HG02852 (cell line): ENCODE results near the gene LITAF.
"Not testable (repeated sequence)": the region's sequence is repeated elsewhere in the genome, so short reads cannot be mapped to it uniquely, and the experiment has no call there.

Experiments used
- ATAC-seq: cut with Tn5 transposase; IDR thresholded peaks from one replicate; pipeline ENCODE4 v1.9.1; 2021; ENCODE audit warnings: mild to moderate bottlenecking, moderate library complexity; ENCODE audit not compliant: unreplicated experiment

LITAF gene

DNA sequence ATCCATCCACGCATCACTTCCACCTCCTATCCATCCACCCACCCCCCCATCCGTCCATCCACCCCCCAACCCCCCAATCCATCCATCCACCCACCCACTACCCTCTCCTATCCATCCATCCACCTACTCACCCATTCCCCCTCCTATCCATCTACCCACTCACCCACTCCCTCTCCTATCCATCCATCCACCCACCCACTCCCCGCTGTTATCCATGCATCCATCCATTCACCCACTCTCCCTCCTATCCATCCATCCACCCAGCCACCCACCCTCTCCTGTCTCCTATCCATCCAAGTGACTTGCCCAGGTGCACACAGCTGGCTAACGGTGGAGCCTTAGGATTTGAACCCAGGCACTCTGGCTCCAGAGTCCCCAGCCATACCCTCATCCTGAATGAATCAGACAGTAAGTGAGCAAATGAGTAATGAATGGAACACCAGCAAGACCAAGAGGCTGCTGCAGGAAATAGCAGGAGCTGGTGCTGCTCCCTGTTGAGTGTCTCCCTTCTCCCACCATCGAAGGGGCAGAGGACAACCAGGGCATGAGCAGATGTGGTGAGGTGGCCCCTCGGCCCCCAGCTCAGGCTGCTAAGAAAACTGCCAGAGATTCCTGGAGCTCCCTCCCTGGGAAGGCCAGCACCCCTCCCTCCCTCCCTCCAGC lies 62.5 kb downstream of the LITAF start:
- no peak for ATAC-seq

DNA sequence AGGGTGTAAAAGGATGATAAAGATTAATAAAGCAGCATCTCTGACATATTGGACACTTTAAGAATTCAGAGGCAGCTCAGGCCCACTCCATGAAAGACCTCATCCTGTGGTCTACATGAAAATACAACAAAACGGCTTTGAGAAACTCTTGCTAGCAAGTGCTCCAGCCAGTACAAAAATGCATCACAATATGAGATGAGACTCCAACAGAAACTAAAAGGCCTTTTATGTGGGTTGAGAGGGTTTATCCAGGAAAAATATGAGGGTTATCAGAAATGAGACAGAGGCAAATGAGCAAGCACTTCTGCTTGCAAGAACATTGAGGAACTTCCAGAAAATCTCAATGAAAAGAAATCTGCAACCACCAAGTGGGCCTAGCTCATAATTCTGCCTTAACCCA lies 65.7 kb downstream of the LITAF start:
- no peak for ATAC-seq

DNA sequence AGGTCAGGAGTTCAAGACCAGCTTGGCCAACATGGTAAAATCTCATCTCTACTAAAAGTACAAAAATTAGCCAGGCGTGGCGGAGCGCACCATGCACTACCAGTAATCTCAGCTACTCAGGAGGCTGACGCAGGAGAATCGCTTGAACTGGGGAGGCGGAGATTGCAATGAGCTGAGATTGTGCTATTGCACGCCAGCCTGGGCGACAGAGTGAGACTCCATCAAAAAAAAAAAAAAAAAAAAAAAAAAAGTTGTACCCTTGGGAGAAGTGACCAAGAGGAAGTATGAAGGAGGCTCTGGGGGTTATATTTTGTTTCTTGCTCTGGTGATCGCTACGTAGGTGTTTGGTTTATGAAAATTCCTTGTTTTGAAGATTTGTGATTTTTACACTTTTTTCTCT lies 66.3 kb downstream of the LITAF start:
- ATAC-seq: no peak

DNA sequence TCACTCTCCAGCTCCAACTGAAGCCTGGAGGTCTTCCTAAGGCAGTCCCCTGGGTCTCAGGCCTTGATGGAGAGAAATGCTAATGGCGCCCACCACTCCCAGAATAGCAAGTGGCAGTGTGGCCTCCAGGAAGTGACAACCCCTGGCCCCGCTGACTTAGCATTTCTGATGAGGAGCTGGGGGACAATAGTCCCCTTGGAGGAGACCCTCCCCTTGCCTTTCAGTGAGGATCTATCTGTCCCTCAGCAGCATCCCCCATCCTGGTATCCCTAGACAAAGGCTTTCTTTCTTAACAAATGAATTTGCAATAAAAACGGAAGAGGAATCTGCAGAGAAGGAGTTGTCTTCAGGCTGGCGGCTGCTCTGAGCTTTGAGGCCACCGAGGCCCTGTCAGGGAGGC lies 68.8 kb downstream of the LITAF start:
- no peak for ATAC-seq

DNA sequence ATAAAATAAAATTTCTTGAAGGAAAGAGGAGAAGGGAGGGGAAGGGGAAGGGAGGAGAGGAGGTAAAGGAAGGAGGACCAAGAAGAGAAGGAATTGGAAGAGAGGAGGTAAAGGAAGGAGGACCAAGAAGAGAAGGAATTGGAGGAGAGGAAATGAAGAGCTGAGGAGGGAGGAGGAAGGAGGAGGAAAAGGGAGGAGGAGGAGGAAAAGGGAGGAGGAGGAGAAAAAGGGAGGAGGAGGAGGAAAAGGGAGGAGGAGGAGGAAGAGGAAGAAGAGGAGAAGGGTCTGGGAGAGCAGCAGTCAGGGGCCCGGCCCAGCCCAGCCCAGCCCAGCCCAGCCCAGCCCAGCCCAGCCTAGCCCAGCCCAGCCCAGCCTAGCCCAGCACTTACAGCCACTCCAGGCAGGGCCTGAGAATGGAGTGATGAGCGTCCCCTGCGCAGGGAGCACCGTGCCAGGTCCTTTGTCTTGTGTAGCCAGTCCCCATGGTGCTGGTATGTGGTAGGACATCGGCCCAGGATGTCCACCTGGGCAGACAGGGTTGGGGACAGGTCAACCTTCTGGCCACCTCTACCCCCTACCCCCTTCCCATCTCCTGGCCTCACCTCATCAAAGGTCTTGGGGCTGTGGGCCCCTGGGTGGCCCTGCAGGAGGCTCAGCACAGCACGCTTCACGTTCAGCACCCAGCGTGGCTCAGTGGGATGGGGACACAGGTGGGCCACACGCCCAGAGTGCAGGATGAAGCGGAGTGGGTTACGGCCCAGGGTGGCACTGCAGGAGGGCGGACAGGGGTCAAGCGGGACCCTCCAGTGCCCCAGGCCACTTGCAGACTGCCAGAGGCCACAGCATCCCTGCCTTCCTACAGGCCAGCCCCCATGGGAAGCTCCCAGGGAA lies 70.9 kb downstream of the LITAF start:
- ATAC-seq: no peak

DNA sequence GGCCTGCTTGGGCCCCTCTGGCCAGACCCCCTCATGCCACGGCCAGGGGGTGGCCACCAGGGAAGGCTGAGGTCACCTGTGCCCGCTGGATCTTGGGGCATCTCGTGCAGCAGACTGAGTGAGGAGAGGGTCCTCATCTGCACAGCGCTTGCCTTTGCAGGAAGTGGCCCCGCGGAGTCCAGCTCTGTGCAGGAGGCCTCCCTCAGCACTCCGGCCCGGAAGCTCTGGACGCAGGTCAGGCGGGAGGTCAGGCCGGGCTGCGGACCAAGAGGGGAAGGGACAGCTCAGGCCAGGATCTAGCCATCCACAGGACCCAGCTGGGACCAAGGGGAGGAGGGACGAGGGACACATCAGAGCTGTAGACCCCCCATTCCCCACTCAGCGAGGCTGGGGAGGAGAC lies 72.4 kb downstream of the LITAF start:
- no peak for ATAC-seq

DNA sequence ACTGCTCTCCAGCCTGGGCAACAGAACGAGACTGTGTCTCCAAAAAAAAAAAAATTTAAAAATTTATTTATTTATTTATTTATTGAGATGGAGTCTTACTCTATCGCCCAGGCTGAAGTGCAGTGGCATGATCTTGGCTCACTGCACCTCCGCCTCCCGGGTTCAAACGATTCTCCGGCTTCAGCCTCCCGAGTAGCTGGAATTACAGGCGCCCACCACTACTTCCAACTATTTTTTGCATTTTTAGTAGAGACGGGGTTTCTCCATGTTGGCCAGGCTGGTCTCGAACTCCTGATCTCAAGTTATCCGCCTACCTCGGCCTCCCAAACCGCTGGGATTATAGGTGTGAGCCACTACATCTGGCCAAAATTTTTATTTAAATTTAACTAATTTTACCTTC lies 73.4 kb downstream of the LITAF start:
- not testable (repeated sequence) for ATAC-seq

DNA sequence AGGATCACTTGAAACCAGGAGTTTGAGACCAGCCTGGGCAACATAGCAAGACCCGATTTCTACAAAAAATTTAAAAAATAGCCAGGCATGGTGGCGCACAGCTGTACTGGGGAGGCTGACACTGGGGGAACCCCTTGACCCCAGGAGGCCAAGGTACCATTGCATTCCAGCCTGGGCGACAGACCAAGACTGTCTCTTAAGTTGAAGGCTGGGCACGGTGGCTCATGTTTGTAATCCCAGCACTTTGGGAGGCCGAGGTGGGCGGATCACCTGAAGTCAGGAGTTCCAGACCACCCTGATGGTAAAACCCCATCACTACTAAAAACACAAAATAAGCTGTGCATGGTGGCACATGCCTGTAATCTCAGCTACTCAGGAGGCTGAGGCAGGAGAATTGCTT lies 74.9 kb downstream of the LITAF start:
- no peak for ATAC-seq

DNA sequence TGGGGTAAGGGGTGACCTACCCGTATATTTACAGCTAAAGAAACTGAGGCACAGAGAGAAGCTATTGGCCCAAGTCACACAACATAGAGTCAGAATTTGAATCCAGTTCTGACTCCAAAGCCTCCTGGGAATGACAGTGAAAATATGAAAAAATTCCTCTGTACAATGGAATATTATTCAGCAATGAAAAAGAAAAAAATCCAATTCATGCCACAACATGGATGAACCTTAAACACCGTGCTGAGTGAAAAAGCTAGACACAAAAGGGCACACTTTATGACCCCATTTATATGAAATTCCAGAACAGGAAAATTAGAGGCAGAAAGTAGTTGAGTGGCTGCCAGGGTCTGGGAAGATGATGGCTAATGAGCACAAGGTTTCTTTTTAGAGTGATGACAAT lies 75.4 kb downstream of the LITAF start:
- ATAC-seq: no peak

DNA sequence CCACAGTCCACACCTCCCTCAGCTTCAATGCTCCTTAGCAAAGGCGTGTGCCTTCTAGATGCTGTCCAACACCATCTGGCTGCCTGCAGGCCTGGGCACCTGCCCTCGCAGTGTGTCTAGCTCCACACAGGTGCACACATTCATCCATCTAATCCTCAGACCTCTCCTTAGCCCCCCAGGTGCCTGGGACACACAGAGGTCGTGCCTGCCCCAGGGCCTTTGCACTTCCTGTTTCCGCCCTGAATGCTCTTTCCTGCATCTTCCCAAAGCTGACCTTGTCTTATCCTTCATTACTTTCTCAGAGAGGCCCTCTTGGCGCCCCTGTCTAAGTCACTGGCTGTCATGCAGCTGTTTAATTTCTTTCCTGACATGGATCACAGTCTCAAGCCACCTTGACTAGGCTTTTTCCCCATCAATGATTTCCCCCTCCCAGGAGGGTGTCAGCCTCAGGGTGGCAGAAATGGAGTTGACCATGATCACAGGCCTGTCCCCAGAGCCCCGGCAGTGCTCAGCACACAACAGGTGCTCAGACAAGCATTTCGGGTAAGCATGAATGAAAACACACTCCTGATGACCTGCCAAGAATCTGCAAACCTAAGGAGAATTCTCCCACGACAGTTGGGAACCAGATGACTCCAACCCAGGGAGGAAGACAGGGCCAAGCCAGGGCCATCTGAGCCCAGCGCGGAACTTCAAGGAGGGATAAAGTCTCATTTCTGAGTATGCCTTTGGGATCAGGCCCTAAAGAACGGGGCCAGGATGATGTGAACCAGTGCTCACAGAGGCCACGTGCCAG lies 76.3 kb downstream of the LITAF start:
- ATAC-seq: no peak

DNA sequence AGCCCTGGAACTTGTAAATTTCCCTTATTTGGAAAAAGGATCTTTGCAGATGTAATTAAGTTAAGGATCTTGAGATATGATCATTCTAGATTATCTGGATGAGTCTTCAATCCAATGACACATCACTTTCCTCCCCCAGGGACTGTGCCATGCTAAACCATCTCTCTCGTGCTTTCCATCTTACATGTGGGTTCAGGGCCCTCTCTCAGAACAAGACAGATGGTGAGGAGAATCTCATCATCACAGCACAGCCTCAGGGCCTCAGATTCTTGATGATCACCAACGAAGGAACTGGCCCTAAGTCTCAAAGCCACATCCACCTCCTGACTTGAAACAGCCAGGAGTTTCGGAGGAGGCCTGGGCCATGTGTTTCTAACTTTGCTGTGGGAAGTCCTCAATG lies 78.7 kb downstream of the LITAF start:
- ATAC-seq: no peak

DNA sequence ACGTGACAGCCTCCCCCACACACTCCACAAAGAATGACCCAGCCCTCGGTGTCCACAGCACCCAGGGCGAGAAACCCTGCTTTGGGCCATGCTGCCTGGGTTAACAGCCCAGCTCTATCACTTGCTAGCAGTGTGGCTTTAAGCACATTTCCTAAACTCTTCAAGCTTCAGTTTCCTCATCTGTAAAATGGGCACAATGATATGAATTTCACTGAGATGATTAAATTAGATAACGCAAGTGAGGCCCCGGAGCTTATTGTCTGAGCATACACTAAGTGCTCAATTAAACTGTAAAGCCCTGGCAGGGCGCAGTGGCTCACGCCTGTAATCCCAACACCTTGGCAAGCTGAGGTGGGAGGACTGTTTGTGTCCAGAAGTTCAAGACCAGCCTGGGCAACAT lies 79.4 kb downstream of the LITAF start:
- ATAC-seq: no peak

DNA sequence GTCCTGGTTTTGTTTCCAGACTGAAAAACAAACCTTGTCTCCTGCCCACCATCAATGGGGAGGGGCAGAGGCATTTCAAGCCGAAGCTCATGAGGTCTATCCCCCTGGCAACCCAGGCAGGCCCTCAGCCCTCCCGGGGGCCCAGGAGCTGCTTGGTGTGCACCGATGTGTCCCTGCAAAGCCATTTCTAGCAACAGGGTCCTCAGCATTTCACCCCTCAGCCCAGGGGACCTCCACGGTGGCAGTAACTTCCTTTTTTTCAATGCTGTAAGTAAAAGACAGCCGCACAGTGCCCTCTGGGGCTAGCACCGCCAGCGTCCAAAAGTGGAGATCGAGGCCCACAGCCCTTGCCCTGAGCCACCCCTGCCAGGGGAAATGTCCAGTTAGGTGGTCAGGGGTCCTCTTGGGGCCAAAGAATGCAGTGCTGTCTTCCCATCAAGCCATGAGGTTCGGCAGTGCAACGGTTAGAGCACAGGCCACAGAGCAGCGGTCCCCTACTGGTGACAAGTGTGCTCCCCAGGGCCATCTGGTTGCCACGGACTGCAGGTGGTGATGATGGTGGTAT lies 79.9 kb downstream of the LITAF start:
- ATAC-seq: no peak

DNA sequence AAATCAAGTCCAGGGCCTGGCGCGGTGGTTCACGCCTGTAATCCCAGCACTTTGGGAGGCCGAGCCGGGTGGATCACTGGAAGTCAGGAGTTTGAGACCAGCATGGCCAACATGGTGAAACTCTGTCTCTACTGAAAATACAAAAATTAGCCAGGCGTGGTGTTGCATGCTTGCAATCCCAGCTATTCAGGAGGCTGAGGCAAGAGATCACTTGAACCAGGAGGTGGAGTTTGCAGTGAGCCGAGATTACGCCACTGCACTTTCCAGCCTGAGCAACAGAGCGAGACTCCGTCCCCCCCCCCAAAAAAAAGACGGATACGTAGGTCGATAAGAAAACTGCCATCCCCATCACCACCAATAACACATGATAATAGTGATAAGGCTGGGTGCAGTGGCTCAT lies 82.5 kb downstream of the LITAF start:
- not testable (repeated sequence) for ATAC-seq

DNA sequence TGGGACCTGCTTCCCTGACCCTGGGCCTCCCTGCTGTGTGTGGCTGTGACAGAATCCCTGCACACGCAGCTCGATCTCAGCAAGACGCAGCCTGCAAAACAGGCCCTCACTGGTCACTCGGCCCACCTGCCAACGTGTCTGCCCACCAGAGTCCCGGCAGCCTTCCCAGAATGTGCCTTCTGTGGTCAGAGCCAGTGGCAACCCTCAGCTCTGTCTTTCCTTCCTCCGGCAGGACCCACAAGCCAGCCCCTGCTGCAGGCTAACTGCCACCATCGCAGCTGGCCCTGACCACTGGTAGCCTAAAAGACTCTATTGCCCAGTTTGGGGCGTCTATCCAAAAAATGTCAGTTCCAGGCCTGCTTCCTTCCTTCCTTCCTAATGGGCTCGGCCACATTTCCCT lies 83.2 kb downstream of the LITAF start:
- no peak for ATAC-seq

DNA sequence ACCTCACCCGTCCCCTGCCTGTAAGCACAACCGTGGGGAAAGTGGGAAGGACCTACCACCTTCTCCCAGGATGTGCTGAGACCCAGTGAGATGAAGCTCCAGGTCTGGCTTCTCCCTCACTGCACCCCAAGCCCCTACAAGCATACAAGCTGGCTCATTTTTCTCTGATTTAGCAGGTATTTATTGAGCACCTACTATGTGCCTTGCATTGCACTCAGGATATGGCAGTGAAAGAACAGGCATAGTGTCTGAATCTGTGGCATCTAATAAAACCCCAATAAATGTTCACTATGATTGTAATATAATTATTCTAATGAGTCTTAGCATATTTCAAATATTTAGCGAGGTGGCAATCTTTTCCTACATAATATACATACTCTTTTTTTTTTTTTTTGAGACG lies 84.5 kb downstream of the LITAF start:
- ATAC-seq: no peak

DNA sequence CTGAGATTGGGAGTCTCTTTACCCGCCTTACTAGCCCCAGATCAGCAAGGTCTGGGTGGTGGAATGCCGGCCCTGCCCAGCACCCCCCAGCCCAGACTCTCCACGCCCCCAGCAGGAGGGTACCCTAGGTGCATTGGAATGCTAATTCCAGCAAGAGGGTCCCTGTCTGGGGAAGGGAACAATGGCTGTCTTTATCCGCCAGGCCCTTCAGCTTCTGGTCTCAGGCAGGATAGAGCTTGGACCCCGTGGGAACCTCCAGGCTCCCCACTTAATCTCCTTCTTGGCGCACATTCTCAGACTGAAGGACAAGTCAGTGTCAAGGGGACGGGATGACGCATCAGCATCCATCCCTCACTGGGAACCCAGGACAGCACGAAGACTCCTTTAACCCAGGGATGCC lies 85.1 kb downstream of the LITAF start:
- no peak for ATAC-seq

DNA sequence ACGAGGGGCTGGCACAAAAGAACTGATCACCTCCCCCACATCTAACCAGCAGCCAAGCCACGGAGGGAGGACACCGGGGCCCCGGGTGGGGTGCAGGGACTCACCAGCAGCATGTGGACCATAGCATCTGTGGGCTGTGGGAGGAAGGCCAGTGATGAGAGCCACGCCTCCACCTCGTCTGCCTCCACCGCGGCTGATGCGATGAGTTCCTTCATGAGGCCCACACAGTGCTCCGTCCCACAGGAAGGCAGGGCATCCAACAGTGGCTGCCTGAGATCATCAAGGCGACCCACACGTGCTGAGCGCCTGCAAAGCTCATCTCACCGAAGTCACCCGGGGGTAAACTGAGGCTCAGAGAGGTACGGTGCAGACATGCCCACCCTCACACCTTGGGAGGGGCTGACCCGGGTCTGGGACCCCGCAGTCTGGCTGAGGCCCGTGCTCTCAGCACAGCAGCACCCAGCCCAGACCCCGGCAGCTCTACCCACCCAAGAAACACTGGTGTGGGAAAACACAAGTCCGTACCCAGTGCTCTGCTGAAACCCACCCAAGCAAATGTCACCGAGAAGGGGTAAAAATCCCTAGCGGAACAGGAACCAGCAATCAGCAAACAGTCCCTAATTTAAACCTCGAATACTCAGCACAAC lies 85.9 kb downstream of the LITAF start:
- ATAC-seq: no peak

DNA sequence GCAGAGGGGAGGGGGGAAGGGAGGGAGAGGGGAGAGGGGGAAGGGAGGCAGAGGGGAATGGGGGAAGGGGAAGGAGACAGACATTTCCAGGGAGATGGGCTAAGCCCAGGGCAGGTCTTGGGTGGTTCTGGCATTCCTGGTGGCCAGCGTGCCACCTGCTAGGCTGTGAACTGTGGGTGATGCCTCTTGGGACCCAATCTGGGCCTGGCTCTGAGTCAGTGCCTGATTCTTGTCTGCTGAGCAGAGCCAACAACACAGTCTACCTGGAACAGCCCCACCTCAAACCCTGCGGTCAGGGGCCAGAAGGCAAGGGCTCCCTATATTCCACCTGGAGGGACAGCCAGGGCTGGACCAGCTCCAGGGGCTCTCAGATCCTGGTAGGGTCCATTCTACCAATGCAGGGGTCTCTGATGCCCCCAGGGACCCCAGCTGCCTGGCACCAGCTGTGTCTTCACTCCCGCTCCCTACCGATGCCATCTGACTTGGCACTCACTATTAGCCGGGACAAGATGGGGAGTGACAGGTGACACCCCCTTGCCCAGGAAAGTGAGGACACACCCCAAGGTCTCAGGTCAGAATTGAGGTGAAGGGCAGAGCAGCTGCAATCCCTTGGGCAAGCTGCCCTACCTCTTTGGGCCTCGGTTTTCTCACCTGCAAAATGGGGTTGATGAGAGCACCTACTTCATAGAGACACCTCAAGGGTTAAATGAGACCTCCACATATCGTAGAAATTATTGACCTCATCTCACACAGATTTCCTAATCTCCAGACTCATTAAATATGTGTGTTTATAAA lies 87.2 kb downstream of the LITAF start:
- ATAC-seq: no peak

DNA sequence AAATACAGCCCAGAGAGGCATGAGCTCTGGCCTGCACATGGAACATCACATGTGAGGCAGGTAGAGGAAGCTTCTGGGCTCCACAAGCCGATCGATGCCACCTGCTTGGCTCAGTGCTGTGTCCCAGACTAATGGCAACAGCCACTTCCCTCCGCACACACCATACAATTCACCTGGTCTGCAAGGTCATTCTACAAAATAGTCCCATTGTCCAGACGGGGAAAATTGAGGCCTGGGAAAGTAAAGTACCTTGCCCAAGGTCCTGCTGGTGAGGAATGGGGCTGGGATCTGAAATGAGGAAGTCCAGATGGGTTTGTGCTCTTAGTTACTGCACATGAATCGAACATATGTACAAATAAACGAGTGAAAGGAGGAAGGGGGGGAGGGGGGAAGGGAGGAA lies 88.0 kb downstream of the LITAF start:
- no peak for ATAC-seq
